ENCODE data around the gene PIPOX. TPM values are rescaled to one million over a fixed set of nuclear protein-coding genes. Genes with fewer than 3 reads are reported as not detected.

The PIPOX gene
- total and polyA plus RNA-seq, 2 donors (not counting 3 experiments of a cell fraction or from before 2014, with no cell fraction given): 0.62 to 2.5 TPM

DNA sequence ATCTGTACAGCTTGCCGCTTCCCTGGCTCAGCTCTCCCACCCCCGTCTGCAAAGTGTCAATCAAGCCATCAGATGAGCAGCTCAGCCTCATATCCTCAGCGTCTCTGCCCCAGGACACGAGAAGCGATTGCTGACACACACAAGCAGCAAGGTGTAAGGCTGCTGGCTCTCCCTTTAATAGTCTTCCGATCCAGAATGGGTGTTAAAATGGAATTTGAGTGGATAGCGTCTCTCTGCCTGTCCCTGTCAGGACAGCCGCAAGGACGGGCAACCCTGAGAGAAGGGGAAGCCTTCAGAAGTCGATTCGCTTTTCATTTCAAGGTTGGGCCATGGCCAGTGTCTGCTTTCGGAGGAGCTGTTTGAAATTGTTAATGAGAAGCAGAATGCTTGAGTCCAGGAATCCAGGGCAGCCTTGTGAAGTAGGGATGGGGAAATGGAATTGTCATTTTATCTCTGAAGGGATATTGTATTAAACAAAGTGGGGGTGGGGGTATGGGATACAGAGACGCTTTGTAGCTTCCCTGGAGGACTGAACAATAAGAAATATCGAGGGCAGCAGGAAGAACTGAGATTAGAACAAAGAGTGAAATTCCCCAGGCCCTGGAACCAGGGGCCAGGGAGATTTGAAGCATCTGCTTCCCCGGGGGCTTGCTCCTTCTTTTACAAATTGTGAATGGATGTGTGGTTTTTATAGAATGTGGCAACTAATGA, 4.7 kb upstream of the PIPOX start:
- intact Hi-C loops (cut with micrococcal nuclease): no loop called here
- no TSS peak for BruUV-seq (replicated peaks)
- ChIA-PET POLR2A (no interaction called here), CTCF (interaction anchor here (1.1 to 2.6 kb wide), 5 partner anchors 27 to 79 kb away, joined by 4 to 8 read pairs (median 5); no protein-coding TSS in a partner anchor)
- Histone ChIP-seq H3K27ac (ENCODE audit: insufficient read depth, low read depth, low read length) (no peak overlapping the region), H4K20me1 (replicated peaks; ENCODE audit: control insufficient read depth, extremely low read depth, insufficient read depth, low read length) (no peaks in the 10 kb centered on the region), H3K36me3 (ENCODE audit: control insufficient read depth in 2 of 2, extremely low read depth in 1 of 2, insufficient read depth in 2 of 2, low read length in 2 of 2) (no peaks in the 10 kb centered on the region), H2AFZ (ENCODE audit: low read depth, low read length) (no peak overlapping the region), H3K9me3 (replicated peaks; ENCODE audit: control insufficient read depth, insufficient read depth, low read length) (peaks cover 2% of the 10 kb centered on the region), H3K4me2 (ENCODE audit: insufficient read depth, low read length) (no peak overlapping the region), H3K4me3 (replicated peaks in 1 of 3; ENCODE audit: insufficient read depth in 1 of 3, low read depth in 1 of 3, low read length in 3 of 3) (no peak overlapping the region), H3K27me3 (ENCODE audit: control insufficient read depth in 2 of 2, insufficient read depth in 2 of 2, low read length in 2 of 2) (peaks cover 37 to 43% of the 10 kb centered on the region in 2 experiments), H3K4me1 (ENCODE audit: control insufficient read depth, extremely low read depth, insufficient read depth, low read length) (peaks cover 7% of the 10 kb centered on the region), H3K79me2 (ENCODE audit: control insufficient read depth, insufficient read depth, low read length) (no peaks in the 10 kb centered on the region), H3K9ac (replicated peaks; ENCODE audit: extremely low read depth, insufficient read depth, low read length) (no peak overlapping the region), H3K9me1 (replicated peaks; ENCODE audit: control insufficient read depth, extremely low read depth, insufficient read depth, low read length) (no peaks in the 10 kb centered on the region)
- no peak for FAIRE-seq
- no peak for DNase-seq (ENCODE audit: low read depth, low spot score)
- dilution Hi-C loops (cut with MboI; ENCODE audit: extremely low pct_ligation_motif_present, low sequenced_read_pairs): no loop called here
- TF ChIP-seq JUN (IDR thresholded peaks at IDR 0.05; ENCODE audit: borderline replicate concordance, insufficient read depth, insufficient read length, low read depth) (no peak), MYC (IDR thresholded peaks at IDR 0.05; ENCODE audit: low read depth, low read length) (no peak)

DNA sequence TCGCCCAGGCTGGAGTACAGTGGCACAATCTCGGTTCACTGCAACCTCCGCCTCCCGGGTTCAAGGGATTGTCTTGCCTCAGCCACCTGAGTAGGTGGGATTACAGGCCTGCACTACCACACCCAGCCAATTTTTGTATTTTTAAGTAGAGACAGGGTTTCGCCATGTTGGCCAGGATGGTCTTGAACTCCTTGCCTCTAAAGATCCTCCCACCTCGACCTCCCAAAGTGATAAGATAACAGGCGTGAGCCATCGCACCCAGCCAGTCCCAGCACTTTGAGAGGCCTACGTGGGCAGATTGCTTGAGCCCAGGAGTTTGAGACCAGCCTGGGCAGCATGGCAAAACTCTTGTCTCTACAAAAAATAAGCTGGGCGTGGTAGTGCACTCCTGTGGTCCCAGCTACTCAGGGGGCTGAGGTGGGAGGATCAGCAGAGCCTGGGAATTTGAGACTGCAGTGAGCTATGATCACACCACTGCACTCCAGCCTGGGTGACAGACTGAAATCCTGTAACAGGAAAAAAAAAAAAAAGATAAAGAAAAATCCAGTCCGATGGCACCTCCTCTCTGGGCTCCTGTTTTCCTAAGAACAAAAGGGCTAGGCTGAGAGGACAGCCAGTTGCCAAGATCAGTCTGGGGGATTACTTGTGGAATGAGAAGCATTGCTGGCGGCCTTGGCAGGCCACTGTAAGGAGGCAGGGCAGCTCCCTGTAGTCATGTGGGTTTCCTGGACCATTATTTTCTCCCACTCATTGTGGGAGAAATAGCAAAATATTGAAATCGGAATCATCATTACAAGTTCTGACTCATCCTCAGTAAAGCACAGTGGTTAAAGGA, 3.0 kb upstream of the PIPOX start:
- TF ChIP-seq, protein P1, sequence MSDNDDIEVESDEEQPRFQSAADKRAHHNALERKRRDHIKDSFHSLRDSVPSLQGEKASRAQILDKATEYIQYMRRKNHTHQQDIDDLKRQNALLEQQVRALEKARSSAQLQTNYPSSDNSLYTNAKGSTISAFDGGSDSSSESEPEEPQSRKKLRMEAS (IDR thresholded peaks at IDR 0.05; ENCODE audit: insufficient read depth, insufficient read length): no peak
- no peak for TF ChIP-seq POLR2AphosphoS5 (IDR thresholded peaks at IDR 0.05; ENCODE audit: insufficient read depth, low read depth, low read length)
- no peak for TF ChIP-seq GATA2 (IDR thresholded peaks at IDR 0.05; ENCODE audit: insufficient read depth, insufficient read length, low read depth, low read length)
- no peak for TF ChIP-seq EZH2 (IDR thresholded peaks at IDR 0.05; ENCODE audit: borderline replicate concordance, low read depth, low read length, severe bottlenecking)
- no peak for TF ChIP-seq FOS (IDR thresholded peaks at IDR 0.05; ENCODE audit: borderline replicate concordance, insufficient read depth, low read length)
- no peak for TF ChIP-seq JUN (IDR thresholded peaks at IDR 0.05; ENCODE audit: borderline replicate concordance, insufficient read depth, insufficient read length, low read depth)
- TF ChIP-seq POLR2A (IDR thresholded peaks at IDR 0.05; ENCODE audit: low read depth, low read length): no peak
- TF ChIP-seq, protein P2, sequence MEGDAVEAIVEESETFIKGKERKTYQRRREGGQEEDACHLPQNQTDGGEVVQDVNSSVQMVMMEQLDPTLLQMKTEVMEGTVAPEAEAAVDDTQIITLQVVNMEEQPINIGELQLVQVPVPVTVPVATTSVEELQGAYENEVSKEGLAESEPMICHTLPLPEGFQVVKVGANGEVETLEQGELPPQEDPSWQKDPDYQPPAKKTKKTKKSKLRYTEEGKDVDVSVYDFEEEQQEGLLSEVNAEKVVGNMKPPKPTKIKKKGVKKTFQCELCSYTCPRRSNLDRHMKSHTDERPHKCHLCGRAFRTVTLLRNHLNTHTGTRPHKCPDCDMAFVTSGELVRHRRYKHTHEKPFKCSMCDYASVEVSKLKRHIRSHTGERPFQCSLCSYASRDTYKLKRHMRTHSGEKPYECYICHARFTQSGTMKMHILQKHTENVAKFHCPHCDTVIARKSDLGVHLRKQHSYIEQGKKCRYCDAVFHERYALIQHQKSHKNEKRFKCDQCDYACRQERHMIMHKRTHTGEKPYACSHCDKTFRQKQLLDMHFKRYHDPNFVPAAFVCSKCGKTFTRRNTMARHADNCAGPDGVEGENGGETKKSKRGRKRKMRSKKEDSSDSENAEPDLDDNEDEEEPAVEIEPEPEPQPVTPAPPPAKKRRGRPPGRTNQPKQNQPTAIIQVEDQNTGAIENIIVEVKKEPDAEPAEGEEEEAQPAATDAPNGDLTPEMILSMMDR (IDR thresholded peaks at IDR 0.05; ENCODE audit: extremely low read depth in 1 of 2, insufficient read depth in 1 of 2, low read depth in 1 of 2, low read length in 2 of 2): no peak
- no peak for TF ChIP-seq MYC (IDR thresholded peaks at IDR 0.05; ENCODE audit: low read depth, low read length)
- DNase-seq (ENCODE audit: low read depth, low spot score): no peak
- H3K4me2 ChIP-seq (ENCODE audit: insufficient read depth, low read length): no peak overlapping the region
- no peaks in the 10 kb centered on the region for H3K9me1 ChIP-seq (replicated peaks; ENCODE audit: control insufficient read depth, extremely low read depth, insufficient read depth, low read length)
- intact Hi-C loops (cut with micrococcal nuclease): no loop called here
- no peaks in the 10 kb centered on the region for H3K9me3 ChIP-seq (replicated peaks; ENCODE audit: control insufficient read depth, insufficient read depth, low read length)
- no peak overlapping the region for H2AFZ ChIP-seq (ENCODE audit: low read depth, low read length)
- BruUV-seq (replicated peaks): no TSS peak
- H4K20me1 ChIP-seq (replicated peaks; ENCODE audit: control insufficient read depth, extremely low read depth, insufficient read depth, low read length): no peaks in the 10 kb centered on the region
- H3K9ac ChIP-seq (replicated peaks; ENCODE audit: extremely low read depth, insufficient read depth, low read length): no peak overlapping the region
- no peak overlapping the region for H3K27ac ChIP-seq (ENCODE audit: insufficient read depth, low read depth, low read length)
- H3K27me3 ChIP-seq (ENCODE audit: control insufficient read depth in 2 of 2, insufficient read depth in 2 of 2, low read length in 2 of 2): peaks cover 25 to 33% of the 10 kb centered on the region in 2 experiments
- no peak overlapping the region for H3K4me3 ChIP-seq (replicated peaks in 1 of 3; ENCODE audit: insufficient read depth in 1 of 3, low read depth in 1 of 3, low read length in 3 of 3)
- FAIRE-seq: no peak
- CTCF ChIA-PET: interaction anchor here (1.1 to 2.6 kb wide), 3 partner anchors 25 to 77 kb away, joined by 3 to 5 read pairs (median 4); no protein-coding TSS in a partner anchor
- dilution Hi-C loops (cut with MboI; ENCODE audit: extremely low pct_ligation_motif_present, low sequenced_read_pairs): no loop called here
- no peaks in the 10 kb centered on the region for H3K36me3 ChIP-seq (ENCODE audit: control insufficient read depth in 2 of 2, extremely low read depth in 1 of 2, insufficient read depth in 2 of 2, low read length in 2 of 2)
- POLR2A ChIA-PET: no interaction called here
- peaks cover 7% of the 10 kb centered on the region for H3K4me1 ChIP-seq (ENCODE audit: control insufficient read depth, extremely low read depth, insufficient read depth, low read length)
- H3K79me2 ChIP-seq (ENCODE audit: control insufficient read depth, insufficient read depth, low read length): no peaks in the 10 kb centered on the region
